ENCODE data around the gene INCENP. TPM values are rescaled to one million over a fixed set of nuclear protein-coding genes. Genes with fewer than 3 reads are reported as not detected.

INCENP gene
- total RNA-seq, 4 donors from 2014 or later: 21.4 to 120 (median 31.4) TPM

DNA sequence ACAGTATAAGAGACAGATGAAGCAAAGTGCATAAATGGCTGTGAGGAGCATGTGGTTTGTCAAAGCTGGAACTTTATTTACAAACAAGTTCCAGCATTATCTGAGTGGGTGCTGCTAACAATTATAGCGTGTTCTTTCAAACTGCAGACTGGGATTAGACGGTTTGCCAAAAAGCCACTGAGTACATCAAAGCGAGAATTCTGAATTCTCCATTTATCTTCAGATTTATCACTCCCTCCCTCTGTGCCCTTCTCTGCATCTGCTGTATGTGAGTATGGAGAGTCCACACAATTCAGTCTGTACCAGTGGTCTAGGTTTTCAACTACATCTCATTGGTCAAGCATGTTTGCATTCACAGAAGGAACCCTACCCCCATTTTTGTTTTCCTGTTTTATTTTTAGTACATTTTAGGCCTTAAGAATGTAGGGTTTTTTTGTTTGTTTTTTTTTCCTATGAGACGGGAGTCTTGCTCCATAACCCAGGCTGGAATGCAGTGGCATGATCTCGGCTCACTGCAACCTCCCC is 18.1 kb upstream of the INCENP start:
- DNase-seq: no peak
- no peak for TF ChIP-seq POLR2A (IDR thresholded peaks at IDR 0.05)
- TF ChIP-seq, protein P1, sequence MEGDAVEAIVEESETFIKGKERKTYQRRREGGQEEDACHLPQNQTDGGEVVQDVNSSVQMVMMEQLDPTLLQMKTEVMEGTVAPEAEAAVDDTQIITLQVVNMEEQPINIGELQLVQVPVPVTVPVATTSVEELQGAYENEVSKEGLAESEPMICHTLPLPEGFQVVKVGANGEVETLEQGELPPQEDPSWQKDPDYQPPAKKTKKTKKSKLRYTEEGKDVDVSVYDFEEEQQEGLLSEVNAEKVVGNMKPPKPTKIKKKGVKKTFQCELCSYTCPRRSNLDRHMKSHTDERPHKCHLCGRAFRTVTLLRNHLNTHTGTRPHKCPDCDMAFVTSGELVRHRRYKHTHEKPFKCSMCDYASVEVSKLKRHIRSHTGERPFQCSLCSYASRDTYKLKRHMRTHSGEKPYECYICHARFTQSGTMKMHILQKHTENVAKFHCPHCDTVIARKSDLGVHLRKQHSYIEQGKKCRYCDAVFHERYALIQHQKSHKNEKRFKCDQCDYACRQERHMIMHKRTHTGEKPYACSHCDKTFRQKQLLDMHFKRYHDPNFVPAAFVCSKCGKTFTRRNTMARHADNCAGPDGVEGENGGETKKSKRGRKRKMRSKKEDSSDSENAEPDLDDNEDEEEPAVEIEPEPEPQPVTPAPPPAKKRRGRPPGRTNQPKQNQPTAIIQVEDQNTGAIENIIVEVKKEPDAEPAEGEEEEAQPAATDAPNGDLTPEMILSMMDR (IDR thresholded peaks at IDR 0.05): no peak
- Histone ChIP-seq H3K27ac (peak overlapping the region; percentile 40 to 77 (median 55)), H3K4me3 (peak overlapping the region in 3 of 4 donors; percentile 8 to 32 (median 20)), H3K36me3 (no peaks in the 10 kb centered on the region), H3K27me3 (no peaks in the 10 kb centered on the region), H3K4me1 (peaks cover 0 to 8% (median 4%) of the 10 kb centered on the region in 4 donors), H3K9me3 (no peaks in the 10 kb centered on the region)

DNA sequence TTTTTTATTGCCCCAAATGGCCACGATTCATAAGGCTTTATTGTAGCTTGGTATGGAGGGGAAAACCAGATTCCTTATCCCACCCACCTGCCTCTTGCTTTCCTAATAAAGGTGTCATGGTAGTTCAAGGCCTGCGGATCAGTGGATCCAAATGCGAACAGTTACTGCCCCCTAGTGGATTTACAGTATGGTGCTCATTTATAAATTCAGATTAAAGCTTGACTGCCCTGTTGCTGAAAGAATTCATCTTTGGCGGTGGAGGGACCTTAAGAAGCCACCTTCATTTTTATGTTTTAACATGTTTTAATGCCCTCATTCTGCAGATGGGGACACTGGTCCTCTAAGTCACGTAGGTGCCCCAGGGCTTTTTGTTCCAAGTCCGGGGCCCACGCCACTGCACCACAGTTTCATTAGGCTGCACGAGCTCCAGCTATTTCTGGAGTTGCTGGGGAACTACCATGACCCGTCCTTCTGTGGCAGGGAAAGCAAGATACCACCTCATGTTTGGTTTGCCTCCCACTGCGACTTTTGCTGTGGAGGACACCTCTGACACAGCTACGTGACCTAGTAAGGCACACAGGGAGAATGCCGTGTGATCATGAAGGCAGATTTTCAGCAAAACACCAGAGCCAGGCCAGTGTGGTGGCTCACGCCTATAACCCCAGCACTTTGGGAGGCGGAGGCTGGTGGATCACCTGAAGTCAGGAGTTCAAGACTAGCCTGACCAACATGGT is 15.6 kb upstream of the INCENP start:
- Histone ChIP-seq H3K27ac (no peak overlapping the region), H3K27me3 (no peaks in the 10 kb centered on the region), H3K9me3 (no peaks in the 10 kb centered on the region), H3K4me3 (no peak overlapping the region), H3K4me1 (peaks cover 0 to 8% (median 4%) of the 10 kb centered on the region in 4 donors), H3K36me3 (no peaks in the 10 kb centered on the region)
- TF ChIP-seq, protein P1 (IDR thresholded peaks at IDR 0.05): peak; percentile 67 to 90 (median 84)
- TF ChIP-seq POLR2A (IDR thresholded peaks at IDR 0.05): no peak
- DNase-seq: peak in 1 of 3 donors; percentile 57

DNA sequence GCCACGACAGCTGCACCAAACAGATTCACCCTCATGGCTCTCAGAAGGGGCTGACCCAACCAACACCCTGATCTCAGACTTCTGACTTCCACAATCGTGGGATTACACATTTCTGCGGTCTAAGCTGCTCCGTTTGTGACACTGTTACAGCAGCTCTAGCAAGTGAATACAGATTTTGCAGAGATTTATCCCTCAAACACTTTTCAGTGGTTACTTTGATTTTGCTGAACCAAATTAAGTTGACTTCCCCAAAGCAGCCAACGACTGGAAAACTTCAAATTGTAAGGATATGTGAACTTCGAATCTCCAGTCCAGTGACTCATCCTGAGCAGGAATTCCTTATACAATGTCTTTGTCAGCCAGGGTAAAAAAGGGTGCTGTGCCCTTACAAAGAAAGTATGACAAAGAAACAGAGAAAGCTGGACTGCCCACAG is 14.8 kb upstream of the INCENP start:
- Histone ChIP-seq H3K4me3 (no peak overlapping the region), H3K36me3 (no peaks in the 10 kb centered on the region), H3K27ac (no peak overlapping the region), H3K9me3 (no peaks in the 10 kb centered on the region), H3K4me1 (peaks cover 0 to 8% (median 4%) of the 10 kb centered on the region in 4 donors), H3K27me3 (no peaks in the 10 kb centered on the region)
- TF ChIP-seq POLR2A (IDR thresholded peaks at IDR 0.05): no peak
- TF ChIP-seq, protein P1 (IDR thresholded peaks at IDR 0.05): no peak
- DNase-seq: no peak

DNA sequence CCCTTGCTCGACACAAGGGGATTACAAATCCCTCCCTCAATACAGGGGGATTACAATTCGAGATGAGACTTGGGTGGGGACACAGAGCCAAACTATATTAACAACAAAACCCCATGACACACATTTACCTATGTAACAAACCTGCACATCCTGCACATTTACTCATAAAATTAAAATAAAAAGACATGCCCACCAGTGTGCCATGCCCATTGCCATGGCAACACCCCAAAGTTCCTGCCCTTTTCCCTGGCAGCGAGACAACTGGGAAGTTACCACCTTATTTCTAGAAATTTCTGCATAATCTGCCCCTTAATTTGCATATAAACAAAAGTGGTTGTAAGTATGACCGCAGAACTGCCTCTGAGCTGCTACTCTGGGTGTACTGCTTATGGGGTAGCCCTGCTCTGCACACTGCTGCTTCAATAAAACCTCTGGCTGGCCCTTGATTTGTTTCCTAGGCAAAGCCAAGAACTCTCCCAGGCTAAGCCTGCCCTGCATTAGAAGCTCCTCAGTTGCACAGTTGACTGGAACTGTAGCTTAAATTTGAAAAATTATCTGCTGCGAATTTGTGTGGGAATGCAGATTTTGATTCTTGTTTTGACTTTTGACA is 8.6 kb upstream of the INCENP start:
- Histone ChIP-seq H3K36me3 (no peaks in the 10 kb centered on the region), H3K27ac (no peak overlapping the region), H3K9me3 (no peaks in the 10 kb centered on the region), H3K27me3 (no peaks in the 10 kb centered on the region), H3K4me1 (no peaks in the 10 kb centered on the region), H3K4me3 (no peak overlapping the region)
- no peak for DNase-seq
- no peak for TF ChIP-seq POLR2A (IDR thresholded peaks at IDR 0.05)
- TF ChIP-seq, protein P1 (IDR thresholded peaks at IDR 0.05): no peak

DNA sequence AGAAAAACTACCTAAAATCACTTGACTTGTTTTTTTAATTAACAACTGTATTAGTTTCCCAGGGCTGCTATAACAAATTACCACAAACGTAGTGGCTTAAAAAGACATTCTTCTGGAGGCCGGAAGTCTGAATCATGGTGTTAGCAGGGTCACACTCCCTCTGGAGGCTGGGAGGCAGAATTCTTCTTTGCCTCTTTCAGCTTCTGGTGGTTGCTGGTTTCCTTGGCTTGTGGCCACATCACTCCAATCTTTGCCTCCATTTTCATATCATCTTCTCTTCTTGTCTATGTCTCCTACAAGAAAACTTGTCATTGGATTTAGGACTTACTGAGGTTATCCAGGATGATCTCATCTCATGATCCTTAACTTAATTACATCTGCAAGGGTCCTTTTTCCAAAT is 7.4 kb upstream of the INCENP start:
- H3K36me3 ChIP-seq: no peaks in the 10 kb centered on the region
- H3K4me1 ChIP-seq: no peaks in the 10 kb centered on the region
- H3K4me3 ChIP-seq: no peak overlapping the region
- no peak for DNase-seq
- H3K27ac ChIP-seq: no peak overlapping the region
- no peaks in the 10 kb centered on the region for H3K9me3 ChIP-seq
- H3K27me3 ChIP-seq: no peaks in the 10 kb centered on the region
- TF ChIP-seq, protein P1 (IDR thresholded peaks at IDR 0.05): no peak
- no peak for TF ChIP-seq POLR2A (IDR thresholded peaks at IDR 0.05)

Measured in Peyer's patch (tissue), 4 donors.